Activated T-helper 9 cell treated with anti-CD3 and anti-CD28 coated beads, Interleukin-2, amount 50 U/mL, for 16 hours (primary cell): ENCODE measurements around the gene MYO3B.

Experiments used
- DNase-seq: peaks from one replicate; pipeline ENCODE4 v3.0.0-alpha.2; 2020; ENCODE audit warnings: low read depth

MYO3B gene

DNA sequence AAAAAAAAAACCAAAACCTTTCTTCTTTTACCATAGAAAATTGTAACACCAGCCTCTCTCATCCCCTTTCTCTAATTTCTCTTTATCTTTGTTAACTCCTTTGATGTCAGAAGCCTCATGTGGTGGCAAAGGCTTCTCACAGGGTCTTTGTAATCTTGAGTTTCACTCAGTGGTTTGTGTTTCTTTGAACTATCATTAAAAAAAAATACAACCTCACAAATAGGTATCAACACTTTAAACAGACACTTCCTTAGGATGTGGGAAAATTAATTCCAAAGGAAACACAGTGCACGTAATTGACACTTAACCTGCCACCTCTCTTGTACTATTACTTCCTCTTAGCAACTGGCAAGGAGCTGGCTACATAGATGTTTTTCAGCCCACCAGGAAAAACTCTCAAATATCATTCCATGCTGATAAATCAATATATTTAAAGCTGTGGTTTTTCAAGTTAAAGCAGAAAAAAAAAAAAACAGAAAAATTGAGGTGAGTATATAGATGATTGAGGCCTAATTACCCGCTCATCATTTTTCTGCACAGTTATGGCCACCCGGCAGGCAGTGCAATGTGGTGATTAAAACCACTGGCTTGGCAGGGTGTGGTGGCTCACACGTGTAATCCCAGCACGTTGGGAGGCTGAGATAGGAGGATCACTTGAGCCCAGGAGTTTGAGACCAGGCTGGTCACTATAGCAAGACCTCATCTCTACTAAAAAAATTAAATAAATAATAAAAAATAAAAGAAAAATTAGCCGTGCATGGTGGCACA lies 193.5 kb downstream of the MYO3B start:
- DNase-seq, result no peak

- DNase-seq, result no peak
Measured at GRCh38 chr2:170375192-170375591, 197.2 kb downstream of the MYO3B start.

DNA sequence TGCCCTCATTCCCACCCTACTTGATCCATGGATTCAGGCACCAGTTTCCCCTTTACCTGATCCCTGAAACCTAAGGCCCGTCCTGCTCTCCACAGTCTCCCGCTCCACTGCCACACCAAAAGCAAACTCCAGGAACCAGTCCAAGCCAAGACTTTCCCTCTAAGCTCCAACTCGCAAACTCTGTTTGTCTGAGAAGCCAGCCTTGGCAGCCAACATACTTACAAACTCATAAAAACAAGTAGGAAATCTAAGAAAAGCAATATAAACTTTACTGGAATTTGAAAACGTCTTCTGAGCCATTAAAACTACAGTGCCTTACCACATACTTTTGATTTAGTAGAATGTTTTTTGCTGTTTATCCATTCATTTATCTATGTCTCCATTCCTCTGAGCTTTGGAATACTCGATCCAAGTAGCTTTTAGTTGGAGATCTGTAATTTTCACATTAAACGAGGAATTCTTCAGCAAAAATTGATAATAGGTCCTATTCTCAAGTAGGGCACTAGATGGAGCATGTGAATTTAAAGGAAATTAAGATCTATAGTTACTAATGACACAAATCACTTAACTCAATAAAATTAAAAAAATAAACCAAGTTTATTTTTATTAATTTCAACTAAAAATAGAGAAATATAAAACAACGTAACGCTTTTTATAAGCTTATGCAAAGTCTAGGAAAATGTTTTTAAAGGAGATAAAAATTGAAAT lies 199.7 kb downstream of the MYO3B start:
- no peak for DNase-seq

GRCh38 chr2:170380267-170380666 lies 202.3 kb downstream of the MYO3B start:
- DNase-seq, result no peak

GRCh38 chr2:170381678-170382077 lies 203.7 kb downstream of the MYO3B start:
- DNase-seq, result no peak

DNA sequence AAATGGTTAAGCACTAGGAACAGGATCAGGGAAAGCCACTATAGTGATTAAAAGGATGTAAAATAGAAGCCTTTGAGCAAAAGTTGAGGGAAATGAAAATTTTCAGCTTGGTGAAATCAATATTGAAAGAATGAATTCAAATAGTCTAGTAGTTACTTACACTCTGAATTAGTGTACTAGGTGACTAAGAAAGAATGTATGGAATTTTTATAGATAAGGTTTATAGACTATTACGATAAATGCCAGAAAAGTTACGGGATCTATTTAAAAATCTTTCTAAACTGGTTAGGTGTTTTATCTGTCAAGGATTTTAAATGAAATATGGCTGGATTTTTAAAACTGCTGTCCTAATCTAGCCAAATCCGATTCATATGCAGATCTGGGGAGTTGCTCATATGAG lies 208.6 kb downstream of the MYO3B start:
- no peak for DNase-seq

- DNase-seq, result no peak
Measured at GRCh38 chr2:170391018-170391417, 213.1 kb downstream of the MYO3B start.

- no peak for DNase-seq
Measured at GRCh38 chr2:170391697-170392096, 213.8 kb downstream of the MYO3B start.

- no peak for DNase-seq
Measured at GRCh38 chr2:170393861-170394498, 216.0 kb downstream of the MYO3B start.

GRCh38 chr2:170394641-170395387 lies 216.9 kb downstream of the MYO3B start:
- DNase-seq, result no peak

GRCh38 chr2:170396799-170397459 lies 219.0 kb downstream of the MYO3B start:
- no peak for DNase-seq

GRCh38 chr2:170401187-170401586 lies 223.2 kb downstream of the MYO3B start:
- no peak for DNase-seq

- no peak for DNase-seq
Measured at GRCh38 chr2:170404846-170405245, 226.9 kb downstream of the MYO3B start.

- no peak for DNase-seq
Measured at GRCh38 chr2:170405326-170405725, 227.4 kb downstream of the MYO3B start.

GRCh38 chr2:170408461-170409163 lies 230.7 kb downstream of the MYO3B start:
- DNase-seq, result no peak

DNA sequence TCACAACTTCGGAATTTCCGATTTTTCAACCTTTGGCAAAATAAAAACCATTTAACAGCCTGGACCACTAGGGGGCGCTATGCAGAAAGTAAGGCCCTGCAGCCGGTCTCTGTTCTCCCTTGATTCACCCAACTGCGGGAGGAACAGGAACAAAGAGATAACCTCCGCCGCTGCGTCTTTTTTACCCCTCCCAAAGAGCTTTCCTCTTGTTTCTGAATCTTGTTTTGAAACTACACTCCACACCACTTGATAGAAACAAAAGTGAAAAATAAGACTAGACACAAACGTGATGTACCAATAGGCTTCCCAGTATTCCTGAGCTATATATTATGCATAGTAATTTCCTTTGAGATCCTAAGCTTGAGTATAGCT lies 231.2 kb downstream of the MYO3B start:
- DNase-seq, result peak; percentile 49

GRCh38 chr2:170411660-170412059 lies 233.7 kb downstream of the MYO3B start:
- no peak for DNase-seq

GRCh38 chr2:170420961-170421687 lies 243.2 kb downstream of the MYO3B start:
- no peak for DNase-seq

DNA sequence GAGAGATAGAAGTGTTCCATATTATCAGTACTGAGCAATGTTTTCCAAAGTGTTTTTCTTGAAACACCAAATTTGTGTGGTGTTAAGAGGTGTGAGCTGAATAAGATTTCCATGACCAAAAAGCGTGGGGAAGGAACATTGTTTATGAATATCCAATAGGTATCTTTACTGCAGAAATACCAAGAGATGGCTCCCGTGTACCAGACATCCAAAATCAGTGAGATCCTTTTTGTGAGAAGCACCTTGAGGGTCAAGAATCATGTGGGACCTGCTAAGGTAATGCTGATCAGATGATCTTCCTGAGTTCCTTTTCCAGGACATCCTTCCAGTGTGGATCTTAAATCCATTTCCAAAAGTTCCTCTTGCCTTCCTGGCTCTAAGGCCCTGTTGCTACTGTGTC lies 246.0 kb downstream of the MYO3B start:
- no peak for DNase-seq

- DNase-seq, result no peak
Measured at GRCh38 chr2:170425281-170425751, 247.4 kb downstream of the MYO3B start.
